ENCODE data around the gene TOMM40L. TPM values are rescaled to one million over a fixed set of nuclear protein-coding genes. Genes with fewer than 3 reads are reported as not detected.

Gene TOMM40L
- polyA plus RNA-seq, 1 donor (not counting 4 experiments of a cell fraction or from before 2014, with no cell fraction given) = 14.4 TPM

- H2AFZ ChIP-seq (ENCODE audit: control insufficient read depth, low read length) = no peak overlapping the region
- H4K20me1 ChIP-seq (ENCODE audit: control insufficient read depth, extremely low read depth, insufficient read depth, low read length) = no peaks in the 10 kb centered on the region
- no peaks in the 10 kb centered on the region for H3K9me3 ChIP-seq (ENCODE audit: control insufficient read depth, low read depth, low read length)
- H3K27me3 ChIP-seq (ENCODE audit: control insufficient read depth, extremely low read depth, insufficient read depth, low read length) = no peaks in the 10 kb centered on the region
- H3K79me2 ChIP-seq (ENCODE audit: control insufficient read depth, insufficient read depth, low read length) = no peaks in the 10 kb centered on the region
- no peaks in the 10 kb centered on the region for H3K4me1 ChIP-seq (ENCODE audit: control insufficient read depth, extremely low read depth, insufficient read depth, low read length)
- no peak overlapping the region for H3K4me2 ChIP-seq (ENCODE audit: control insufficient read depth, extremely low read depth, insufficient read depth, low read depth, low read length)
- FAIRE-seq = no peak
- H3K9me1 ChIP-seq (ENCODE audit: control insufficient read depth, extremely low read depth, insufficient read depth, low read length) = no peaks in the 10 kb centered on the region
- H3K4me3 ChIP-seq (ENCODE audit: control insufficient read depth in 2 of 3, extremely low read depth in 1 of 3, insufficient read depth in 2 of 3, low read depth in 1 of 3, low read length in 3 of 3) = no peak overlapping the region
- no peak for TF ChIP-seq CTCF (optimal IDR thresholded peaks at IDR 0.05 in 1 of 3, IDR thresholded peaks at IDR 0.05 in 1 of 3, conservative IDR thresholded peaks at IDR 0.05 in 1 of 3; ENCODE audit: extremely low read depth in 1 of 3, insufficient read depth in 2 of 3, low read length in 3 of 3)
- no peak for TF ChIP-seq EZH2 (IDR thresholded peaks at IDR 0.05; ENCODE audit: low read length)
- no peak for DNase-seq (ENCODE audit: low read depth, low spot score)
- H3K27ac ChIP-seq (ENCODE audit: control insufficient read depth, insufficient read depth, low read length) = no peak overlapping the region
- peaks cover 0 to 4% of the 10 kb centered on the region in 2 experiments for H3K36me3 ChIP-seq (ENCODE audit: control insufficient read depth in 2 of 2, extremely low read depth in 1 of 2, insufficient read depth in 2 of 2, low read length in 2 of 2)
- dilution Hi-C loops (cut with MboI; ENCODE audit: extremely low pct_ligation_motif_present, low sequenced_read_pairs) = no loop called here
- no peak overlapping the region for H3K9ac ChIP-seq (ENCODE audit: control insufficient read depth, extremely low read depth, insufficient read depth, low read length)
Measured at GRCh38 chr1:161219078-161219892, 6.6 kb upstream of the TOMM40L start.

- peaks cover 0 to 2% of the 10 kb centered on the region in 2 experiments for H3K36me3 ChIP-seq (ENCODE audit: control insufficient read depth in 2 of 2, extremely low read depth in 1 of 2, insufficient read depth in 2 of 2, low read length in 2 of 2)
- no peaks in the 10 kb centered on the region for H4K20me1 ChIP-seq (ENCODE audit: control insufficient read depth, extremely low read depth, insufficient read depth, low read length)
- no peaks in the 10 kb centered on the region for H3K79me2 ChIP-seq (ENCODE audit: control insufficient read depth, insufficient read depth, low read length)
- no peak overlapping the region for H3K27ac ChIP-seq (ENCODE audit: control insufficient read depth, insufficient read depth, low read length)
- no peak for DNase-seq (ENCODE audit: low read depth, low spot score)
- no peaks in the 10 kb centered on the region for H3K9me1 ChIP-seq (ENCODE audit: control insufficient read depth, extremely low read depth, insufficient read depth, low read length)
- no peak for FAIRE-seq
- H2AFZ ChIP-seq (ENCODE audit: control insufficient read depth, low read length) = no peak overlapping the region
- TF ChIP-seq CTCF (optimal IDR thresholded peaks at IDR 0.05 in 1 of 3, IDR thresholded peaks at IDR 0.05 in 1 of 3, conservative IDR thresholded peaks at IDR 0.05 in 1 of 3; ENCODE audit: extremely low read depth in 1 of 3, insufficient read depth in 2 of 3, low read length in 3 of 3) (no peak), EZH2 (IDR thresholded peaks at IDR 0.05; ENCODE audit: low read length) (no peak)
- no peak overlapping the region for H3K4me3 ChIP-seq (ENCODE audit: control insufficient read depth in 2 of 3, extremely low read depth in 1 of 3, insufficient read depth in 2 of 3, low read depth in 1 of 3, low read length in 3 of 3)
- H3K27me3 ChIP-seq (ENCODE audit: control insufficient read depth, extremely low read depth, insufficient read depth, low read length) = no peaks in the 10 kb centered on the region
- no peaks in the 10 kb centered on the region for H3K4me1 ChIP-seq (ENCODE audit: control insufficient read depth, extremely low read depth, insufficient read depth, low read length)
- dilution Hi-C loops (cut with MboI; ENCODE audit: extremely low pct_ligation_motif_present, low sequenced_read_pairs) = no loop called here
- no peak overlapping the region for H3K9ac ChIP-seq (ENCODE audit: control insufficient read depth, extremely low read depth, insufficient read depth, low read length)
- H3K4me2 ChIP-seq (ENCODE audit: control insufficient read depth, extremely low read depth, insufficient read depth, low read depth, low read length) = no peak overlapping the region
- no peaks in the 10 kb centered on the region for H3K9me3 ChIP-seq (ENCODE audit: control insufficient read depth, low read depth, low read length)
Measured at GRCh38 chr1:161220002-161220401, 5.9 kb upstream of the TOMM40L start.
